ENCODE measurements around the gene DAGLA.

The DAGLA gene

DNA sequence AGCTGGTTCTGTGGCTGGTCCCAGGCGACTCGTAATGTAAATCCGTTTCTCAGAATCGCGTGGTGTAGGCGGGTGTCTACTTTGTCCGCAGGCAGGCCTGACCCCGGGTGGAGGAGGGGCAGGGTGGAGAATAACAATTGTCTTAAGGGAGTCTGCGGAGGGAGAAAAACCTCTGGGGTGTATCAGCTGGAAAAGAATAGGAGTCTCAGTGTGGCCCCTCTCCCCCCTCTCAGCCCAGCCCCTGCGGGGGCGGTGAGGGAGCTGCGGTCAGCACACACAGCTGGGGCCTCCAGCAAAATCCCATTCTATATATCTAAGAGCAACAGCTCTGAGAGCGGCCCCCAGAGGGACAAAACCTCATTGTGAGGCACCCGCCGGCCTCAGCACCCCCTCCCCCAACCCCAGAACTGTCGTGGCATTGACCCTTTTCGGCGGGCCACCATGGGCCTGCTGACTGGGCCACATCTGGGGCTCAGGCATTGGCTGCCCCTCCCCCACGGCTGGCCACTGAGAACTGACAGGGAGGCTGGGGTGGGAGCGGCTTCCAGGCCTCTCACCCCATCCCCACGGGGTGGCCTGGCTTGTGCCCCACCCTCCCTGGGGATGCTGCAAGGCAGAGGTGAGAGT, 69.5 kb downstream of the DAGLA start:
- DNase-seq: no peak

DNA sequence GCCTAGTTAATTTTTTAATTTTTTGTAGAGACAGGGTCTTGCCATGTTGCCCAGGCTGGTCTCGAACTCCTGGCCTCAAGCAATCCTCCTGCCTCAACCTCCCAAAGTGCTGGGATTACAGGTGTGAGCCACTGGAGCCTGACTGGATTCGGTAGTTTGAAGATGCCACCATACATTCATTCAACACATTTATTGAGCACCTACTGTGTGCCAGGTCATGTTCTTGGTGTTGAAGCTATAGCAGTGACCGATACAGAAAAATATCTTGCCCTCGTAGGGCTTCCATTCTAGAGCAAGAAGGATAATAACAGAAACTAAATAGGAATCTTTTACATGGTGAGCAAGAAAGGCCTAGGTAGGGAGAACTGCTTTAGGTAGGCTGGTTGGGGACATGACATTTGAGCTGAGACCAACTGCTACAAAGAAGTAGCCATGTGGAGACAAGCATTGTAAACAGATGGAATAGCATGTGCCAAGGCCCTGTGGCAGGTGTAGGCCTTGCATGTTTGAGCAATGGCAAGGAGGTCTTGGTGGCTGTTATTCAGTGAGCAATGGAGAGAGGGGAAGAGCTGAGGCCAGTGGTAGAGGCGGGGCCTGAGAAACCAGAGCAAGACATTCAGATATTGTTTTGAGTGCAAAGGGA, 70.6 kb downstream of the DAGLA start:
- DNase-seq: no peak

DNA sequence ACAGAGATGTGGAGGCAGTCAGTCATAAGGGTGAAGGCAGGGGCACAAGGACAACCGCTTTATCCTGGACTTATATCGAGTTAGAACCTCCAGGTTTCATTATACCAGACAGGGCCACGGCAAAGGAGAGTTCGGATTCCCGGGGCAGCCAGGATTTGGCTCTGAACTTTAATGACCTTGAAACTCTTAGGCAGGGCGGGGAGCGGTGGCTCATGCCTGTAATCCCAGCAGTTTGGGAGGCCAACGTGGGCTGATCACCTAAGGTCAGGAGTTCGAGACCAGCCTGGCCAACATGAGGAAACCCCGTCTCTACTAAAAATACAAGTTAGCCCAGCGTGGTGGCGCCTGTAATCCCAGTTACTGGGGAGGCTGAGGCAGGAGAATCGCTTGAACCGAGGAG, 71.2 kb downstream of the DAGLA start:
- DNase-seq: no peak

DNA sequence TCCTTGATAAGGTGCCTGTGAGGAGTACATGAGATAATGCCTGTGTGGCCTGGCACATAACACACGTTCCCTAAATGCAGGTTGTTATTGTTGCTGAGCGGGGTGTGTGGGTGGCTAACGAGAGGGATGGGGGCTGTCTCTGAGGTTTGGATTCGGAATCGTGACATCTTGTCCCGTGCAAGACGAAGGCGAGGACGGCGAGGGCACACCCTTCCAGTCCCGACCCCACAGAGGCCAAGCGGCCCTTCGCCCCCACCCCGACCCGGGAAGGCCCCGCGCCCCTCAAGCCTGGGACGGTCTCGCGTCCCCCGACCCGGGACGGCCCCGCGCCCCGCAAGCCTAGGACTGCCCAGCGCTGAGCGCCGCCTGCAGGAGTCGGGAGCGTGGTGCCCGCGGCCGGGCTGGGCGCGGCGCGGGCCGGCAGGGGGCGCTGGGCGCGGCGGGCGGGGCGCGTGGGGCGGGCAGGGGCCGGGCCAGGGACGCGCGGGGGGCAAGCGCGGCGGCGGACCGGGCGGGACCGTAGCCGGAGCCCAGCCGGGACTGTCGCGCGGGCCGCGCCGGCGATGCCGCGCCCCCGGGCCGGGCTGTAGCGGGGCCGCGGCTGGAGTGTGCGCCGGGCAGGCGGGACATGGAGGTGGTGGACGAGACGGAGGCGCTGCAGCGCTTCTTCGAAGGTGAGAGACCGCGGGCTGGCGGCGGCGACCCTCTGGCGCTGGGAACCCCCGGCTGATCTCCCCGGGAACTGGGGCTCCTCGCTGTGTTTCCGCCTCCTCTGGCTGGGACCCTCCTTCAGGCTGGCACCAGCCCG, 72.1 kb downstream of the DAGLA start, which contains the start of gene MYRF:
MYRF (plus strand) TSS at position 520 of the 808 bp plus-strand sequence; CDS start at position 629, 109 bp downstream.
- DNase-seq: peak; percentile 45

DNA sequence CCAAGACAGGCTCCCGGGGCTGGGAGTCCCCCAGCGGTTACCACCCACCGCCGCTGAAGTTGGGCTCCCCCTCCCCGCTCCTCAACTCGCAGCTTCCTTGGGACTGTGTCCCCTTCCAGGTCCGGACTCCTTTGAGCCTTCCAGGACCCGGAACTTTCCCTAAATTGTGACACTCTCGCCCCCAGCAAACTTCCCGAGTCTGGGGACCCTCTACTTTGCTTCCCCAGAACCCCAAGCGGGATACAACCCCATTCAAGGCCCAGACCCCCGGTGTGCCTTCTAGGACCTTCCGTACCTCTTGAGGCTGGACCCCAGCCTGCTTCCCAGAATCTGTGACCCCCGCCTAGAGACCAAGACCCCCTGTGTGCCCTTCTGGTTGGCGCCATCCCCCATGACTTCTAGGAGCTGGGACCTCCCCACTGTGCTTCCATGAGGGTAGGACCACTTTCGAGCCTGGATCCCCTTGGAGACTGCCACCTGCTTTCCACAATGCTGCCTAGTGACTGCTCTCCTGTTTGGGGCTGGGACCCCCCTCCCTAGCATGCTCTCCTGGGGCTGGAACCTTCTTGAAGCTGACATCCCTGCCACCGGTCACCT, 72.8 kb downstream of the DAGLA start:
- DNase-seq: no peak

DNA sequence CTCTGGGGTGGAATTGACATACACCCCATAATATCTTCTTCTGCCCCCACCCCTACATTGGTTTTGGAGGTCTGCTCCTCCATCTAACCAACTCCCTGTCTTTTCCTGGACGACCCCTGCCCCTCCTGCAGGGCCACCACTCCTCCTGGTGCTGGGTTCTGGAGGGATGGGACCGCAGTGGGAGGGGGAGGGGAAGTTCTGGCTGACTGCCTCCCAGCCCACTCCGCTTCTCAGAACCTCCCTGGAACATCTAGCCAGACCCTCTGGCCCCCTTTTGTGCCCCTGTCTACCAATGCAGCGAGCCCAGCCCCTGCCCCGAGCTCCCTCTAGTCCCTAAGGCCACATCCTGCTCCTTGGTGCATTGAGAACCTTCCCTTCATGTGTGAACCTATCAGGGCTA, 73.5 kb downstream of the DAGLA start:
- no peak for DNase-seq

DNA sequence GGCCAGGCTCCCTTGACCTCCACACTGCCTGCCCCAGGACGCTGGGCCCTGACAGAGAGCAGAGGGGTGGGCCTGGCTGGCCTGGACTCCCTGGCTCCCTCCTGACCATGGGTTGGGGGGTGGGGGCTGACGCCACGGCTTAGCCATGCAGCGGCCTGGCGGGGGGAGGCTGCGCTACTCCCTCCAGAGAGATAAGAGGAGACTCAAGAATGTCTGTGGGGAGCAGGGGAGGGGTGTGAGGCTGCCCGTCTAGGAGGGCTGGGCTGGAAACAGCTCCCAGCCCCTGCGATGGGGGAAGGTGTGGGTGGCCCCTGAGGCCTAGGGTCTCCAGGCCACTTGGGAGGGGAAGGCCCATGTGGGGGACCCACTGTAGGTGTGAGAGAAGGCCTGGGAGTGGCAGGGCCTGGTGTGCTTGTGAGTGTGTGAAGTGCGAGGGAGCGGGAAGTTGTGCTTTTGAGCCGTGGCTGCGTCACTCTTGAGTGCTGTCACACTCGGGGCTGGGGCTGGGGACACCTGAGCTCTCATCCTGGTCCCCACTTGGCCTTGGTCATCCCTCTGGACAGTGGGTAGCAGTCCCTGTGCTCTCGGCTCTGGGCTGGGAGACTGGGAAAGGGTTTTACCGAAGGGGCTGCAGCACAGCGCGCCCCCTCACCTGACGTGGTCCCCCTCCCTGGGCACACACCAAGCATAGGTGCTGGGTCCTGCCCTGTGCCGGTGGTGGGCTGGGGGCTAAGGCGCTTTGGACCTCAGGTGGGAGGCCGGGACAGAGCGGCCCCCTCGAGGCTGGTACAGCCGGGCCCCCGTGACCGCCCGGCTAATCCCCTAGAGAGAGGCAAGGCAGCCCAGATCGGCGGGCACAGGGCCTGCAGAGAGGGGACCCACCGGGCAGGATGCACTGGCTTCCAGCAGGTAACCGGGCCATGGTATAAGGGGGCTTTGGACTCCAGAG, 74.6 kb downstream of the DAGLA start:
- no peak for DNase-seq

DNA sequence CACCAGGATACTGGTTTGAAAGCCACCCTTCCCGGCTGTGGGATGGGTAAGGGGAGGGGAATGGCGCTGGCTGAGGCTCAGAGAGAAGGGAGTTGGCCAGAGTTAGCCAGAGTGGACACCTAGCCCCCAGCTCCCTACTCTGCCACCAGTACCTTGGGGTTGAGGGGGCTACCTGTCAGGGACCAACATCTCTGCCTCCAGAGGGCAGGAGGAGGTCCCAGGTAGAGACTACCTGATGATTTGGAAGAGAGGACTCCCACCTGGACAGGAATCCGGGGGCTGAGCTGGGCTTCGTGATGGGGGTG, 75.9 kb downstream of the DAGLA start:
- DNase-seq: no peak

DNA sequence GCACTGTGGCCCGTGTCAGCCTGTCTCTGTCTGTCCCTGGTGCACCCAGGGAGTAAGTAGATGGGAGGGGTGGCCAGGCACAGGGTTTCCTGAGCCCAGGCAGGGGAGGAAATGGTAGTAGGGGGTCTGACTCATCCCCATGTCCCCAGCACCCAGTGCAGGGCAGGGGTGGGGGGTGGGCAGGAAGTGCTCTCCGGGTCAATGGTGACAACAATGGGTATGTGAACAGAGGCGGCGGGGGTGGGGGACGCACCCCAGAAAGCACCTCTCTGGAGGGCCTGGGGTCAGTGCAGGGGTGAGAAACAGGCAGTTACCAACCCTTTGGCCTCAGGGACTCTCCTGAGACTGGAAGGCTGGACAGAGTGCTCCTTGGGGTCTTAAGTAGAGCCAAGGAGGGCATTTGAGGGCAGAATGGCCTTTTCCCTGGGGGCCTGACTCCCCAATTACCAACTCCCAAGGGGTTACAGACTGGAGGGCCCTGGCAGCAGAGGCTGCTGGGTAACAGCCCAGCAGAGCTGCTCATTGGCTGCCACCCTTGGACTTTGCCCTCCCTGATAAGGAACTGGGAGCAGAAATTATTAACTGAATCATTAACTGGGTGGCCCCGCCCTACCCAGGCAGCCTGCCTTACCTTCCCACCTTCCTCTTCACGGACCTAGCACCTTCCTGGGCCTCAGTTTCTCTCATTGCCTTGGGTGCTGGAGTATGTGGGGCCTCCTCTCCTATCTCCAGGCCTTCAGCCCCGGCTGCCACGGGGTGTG, 76.4 kb downstream of the DAGLA start:
- DNase-seq: peak; percentile 18

DNA sequence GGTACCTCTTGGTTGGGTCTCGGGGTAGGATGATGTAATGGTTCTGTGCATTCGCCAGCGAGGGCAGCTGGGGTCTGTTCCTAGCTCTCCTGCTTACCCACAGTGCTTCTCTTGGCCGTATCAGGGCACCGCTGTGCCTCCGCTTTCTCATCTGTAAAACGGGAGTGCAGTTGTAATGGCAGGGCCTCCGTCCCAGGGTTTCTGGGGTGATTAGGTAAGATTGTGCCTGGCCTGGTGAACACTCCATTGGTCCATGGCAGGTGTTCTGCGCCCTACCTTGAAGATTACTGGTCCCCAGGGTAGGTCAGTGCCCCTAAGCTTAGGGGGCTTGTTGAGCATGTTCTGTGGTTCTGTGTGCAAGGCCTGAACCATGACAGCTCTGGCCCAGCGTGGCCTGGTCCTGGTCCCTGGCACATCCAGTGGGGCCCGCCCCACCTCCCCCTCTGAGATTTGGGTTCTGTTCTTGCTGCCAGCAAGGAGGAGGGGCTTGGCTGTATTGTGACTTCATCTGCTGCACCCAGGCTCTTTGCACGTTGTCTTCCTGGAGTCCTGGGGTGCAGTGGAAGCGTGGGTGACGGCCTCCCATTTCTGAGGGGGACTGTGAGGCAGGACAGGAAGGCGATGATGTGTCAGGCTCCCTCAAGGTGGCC, 77.1 kb downstream of the DAGLA start:
- DNase-seq: no peak

DNA sequence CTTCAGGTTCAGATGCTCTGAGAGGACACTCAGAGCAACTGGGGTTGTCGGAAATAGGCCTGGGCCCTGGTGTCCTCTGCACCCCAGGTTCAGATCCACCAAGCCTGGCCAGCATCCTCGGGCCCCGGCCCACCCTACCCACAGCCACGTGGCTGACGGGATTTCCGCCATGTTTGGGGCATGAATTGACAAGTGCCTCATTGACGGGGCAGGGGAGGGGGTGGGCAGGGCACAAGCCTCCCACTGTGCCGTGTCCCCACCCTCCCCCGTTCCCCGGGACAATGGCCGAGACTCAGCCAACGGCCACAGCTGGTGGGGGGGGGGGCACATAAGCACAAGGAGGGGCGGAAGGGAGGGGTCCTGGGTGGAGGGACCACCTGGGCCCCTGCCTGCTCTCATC, 80.8 kb downstream of the DAGLA start:
- no peak for DNase-seq

DNA sequence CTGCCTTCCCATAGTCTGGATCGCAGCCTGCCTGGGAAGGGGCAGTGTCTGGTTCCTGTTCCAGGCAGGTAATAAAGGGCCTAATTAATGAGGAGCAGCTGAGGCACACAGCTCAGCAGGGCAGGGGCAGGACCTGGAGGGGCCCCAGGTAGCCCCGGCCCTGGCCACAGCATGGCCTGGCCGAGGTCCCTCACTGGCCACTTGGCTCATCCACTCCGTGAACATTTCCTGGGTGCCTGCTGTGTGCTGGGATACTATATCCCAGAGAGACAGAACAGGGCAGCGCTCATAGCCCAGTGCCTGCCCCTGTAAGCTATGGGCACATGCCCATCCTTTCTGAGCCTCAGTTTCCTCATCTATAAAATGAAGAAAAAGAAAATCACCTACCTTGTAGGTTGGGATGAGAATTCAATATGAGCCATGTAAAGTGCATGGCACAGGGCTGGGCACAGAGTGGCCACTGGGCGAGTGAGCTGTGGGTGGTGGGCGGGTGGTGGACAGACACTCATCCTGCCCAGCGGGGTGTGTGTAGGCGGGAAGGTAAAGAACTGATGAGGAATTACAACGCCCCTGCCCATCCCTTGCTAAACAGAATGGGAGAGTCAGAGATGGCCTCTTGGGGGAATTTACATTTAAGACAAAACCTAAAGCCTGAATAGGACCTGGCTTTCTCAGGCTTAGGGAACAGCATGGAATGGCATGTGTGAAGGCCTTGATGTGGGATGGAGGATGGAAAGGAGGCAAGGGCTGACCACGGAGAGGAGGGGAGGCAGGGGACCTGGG, 81.4 kb downstream of the DAGLA start:
- no peak for DNase-seq

DNA sequence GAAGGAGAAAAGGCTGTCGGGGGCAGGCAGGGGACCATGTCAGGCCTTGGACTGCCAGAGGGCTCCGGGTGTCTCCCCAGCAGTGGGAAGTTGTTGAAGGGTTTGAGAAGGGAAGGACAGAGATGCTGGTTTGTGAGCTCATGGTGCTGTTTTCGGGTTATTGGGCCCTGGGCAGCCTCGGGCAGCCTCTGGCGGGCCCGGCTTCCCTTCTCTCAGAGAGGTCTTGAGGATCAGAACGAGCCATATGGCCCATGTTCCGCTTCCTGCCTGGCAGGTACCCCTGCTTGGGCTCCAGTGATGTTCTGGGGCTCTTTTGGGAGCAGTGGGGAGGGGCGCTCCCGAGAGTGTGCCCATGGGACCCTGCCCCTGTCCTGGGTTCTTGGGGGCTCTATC, 82.0 kb downstream of the DAGLA start:
- no peak for DNase-seq

DNA sequence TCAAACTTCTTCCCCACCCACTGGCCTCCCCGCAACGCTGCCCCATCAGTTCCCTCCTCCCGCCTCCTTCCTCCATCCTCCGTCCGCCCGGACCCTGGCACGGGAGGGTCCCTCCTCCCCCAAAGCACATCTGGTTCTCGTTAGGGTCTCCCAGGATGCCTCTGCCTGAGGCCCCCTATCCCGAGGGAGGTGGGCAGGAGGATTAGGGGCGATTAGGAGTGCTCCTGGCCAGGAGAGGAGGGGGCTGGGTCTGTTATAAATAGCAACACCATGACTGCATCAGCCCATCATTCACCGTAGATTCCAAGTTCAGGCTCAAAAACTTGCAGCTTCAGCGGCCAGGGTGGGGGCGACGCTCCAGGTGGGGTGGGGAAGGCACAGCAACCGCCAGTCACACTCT, 82.6 kb downstream of the DAGLA start:
- no peak for DNase-seq

DNA sequence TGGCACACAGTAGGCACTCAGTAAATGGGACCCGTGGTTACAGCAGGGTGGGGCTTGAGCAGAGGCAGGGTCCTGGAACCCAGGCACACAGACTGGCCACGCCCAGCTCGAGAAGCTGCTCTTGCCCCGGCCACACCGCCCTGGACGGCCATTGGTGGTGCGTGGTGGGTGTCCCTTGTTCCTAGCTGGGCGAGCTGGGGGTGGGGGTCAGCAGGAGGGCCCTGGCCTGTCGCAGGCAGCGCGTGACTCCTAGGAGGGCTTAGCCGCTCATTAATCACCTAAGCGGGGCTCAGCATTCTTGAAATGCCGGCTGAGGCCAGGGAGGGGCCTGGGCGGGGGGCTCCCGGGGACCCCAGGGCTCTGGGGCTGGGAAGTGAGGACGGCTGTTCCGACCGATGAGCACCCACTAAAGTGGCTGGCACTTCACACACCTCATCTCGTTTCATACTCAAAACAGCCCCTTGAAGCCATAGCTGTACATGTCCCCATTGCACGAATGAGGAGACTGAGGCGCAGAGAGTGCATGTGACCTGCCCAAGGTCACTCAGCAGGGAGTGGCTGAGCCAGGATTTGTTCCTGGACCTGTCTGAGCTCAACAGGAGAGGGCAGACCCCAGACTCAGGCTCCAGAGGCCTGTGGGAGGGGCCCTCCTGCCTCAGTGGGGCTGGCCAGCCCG, 83.9 kb downstream of the DAGLA start:
- no peak for DNase-seq

DNA sequence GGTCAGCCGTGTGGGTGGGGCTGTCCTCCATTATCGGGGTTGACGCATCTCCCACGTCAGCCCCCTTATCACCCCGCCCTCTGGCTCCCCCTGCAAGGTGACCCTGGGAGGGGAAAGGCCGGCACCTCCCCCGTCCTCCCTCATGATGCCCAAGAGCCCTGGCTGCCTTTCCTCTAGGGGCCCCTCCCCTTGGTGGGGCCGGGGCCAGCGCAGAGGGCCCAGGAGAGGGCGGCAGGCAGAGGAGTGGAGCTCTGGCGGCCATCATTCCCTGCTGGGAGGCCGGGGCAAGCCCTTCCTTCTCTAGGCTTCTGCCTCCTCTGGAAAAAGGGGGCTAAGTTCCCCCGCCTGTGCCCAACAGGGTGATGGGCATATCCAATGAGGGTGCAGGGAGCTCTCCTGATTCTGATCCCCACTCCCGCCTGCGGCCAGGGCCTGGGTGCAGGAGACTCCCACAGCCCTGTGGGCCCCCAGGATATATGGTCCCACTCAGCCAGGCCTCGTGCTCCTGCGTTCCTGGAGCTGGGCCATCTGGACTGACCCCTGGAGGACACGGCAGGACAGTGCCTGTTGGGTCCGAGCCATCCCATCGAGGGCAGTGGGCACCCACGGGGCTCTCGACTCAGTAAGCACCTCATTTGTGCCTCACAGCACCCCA, 84.5 kb downstream of the DAGLA start:
- DNase-seq: no peak

DNA sequence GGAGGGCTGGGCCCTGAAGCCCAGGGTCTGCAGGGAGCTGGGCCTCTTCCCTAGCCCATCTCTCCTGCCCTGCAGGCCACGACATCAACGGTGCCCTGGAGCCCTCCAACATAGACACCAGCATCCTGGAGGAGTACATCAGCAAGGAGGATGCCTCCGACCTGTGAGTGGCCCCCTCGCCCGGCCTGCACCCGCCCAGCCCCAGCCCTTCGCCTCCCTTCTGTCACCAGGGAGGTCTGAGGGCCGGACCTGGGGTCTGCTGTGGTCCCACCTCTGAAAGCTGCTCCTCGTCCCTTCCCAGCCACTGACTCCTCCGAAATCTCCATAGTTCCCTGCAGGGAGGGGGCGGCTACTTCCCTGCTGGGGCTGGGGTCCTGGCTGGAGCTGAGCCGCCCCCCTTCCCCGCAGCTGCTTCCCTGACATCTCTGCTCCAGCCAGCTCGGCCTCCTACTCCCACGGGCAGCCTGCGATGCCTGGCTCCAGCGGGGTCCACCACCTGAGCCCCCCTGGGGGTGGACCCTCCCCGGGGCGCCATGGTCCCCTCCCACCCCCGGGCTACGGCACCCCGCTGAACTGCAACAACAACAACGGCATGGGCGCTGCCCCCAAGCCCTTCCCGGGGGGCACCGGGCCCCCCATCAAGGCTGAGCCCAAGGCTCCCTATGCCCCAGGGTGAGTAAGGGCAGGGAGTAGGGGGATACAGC, 85.5 kb downstream of the DAGLA start:
- DNase-seq: no peak

DNA sequence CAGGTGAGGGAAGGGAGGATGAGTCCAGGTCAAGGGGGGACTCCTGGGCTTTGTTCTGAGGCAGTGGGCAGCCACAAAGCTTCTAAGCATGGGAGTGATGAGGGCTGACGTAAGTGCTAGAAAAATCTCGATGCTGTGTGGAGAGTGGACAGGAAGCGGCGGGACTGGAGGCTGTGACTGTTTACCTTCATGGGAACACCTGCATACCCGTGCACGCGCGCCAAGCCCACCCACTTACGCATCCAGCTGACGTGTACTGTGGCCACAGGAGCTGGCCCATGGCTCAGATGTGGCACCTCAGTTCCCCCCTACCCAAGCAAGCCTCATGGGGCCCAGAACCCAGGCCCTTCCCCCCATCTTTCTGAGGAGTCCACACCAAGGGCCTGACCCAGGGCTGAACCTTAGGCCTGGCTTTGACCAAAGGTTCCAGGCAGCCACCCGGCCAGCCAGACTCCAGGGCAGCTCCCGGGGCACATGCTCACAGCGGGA, 86.2 kb downstream of the DAGLA start:
- no peak for DNase-seq
